Smooth muscle cell (in vitro differentiated cells): ENCODE results near the gene AP1M1. TPM values are rescaled to one million over a fixed set of nuclear protein-coding genes. Genes with fewer than 3 reads are reported as not detected.

Source experiments
- DNase-seq: peaks from one replicate; lab custom pipeline; 2025; ENCODE audit not compliant: unreplicated experiment; lab: John Stamatoyannopoulos, UW
- H2AFZ ChIP-seq: fragments of 200-600 bp; sonication (generic); 2 replicates; pipeline ENCODE4 v1.6.0; 2016; ENCODE audit warnings: antibody characterized with exemption, low read depth, mild to moderate bottlenecking
- H3F3A ChIP-seq: fragments of 200-600 bp; sonication (generic); 2 replicates; pipeline ENCODE4 v1.6.0; 2017; ENCODE audit warnings: antibody characterized with exemption, low read depth
- H3K27ac ChIP-seq: fragments of 200-600 bp; sonication (generic); 2 replicates; pipeline ENCODE4 v1.5.1; 2016; ENCODE audit warnings: low read depth, mild to moderate bottlenecking
- H3K27me3 ChIP-seq: fragments of 200-600 bp; sonication (generic); 2 replicates; pipeline ENCODE4 v1.6.1; 2016; ENCODE audit warnings: low read depth, mild to moderate bottlenecking
- H3K36me3 ChIP-seq: fragments of 200-600 bp; sonication (generic); 2 replicates; pipeline ENCODE4 v1.5.1; 2016; ENCODE audit warnings: low read depth
- H3K4me1 ChIP-seq: fragments of 200-600 bp; sonication (generic); 2 replicates; pipeline ENCODE4 v1.5.1; 2016; ENCODE audit warnings: low read depth
- H3K4me2 ChIP-seq: fragments of 200-600 bp; sonication (generic); 2 replicates; pipeline ENCODE4 v1.6.0; 2016; ENCODE audit warnings: mild to moderate bottlenecking
- H3K4me3 ChIP-seq: fragments of 200-600 bp; sonication (generic); 2 replicates; pipeline ENCODE4 v1.5.1; 2016; ENCODE audit warnings: mild to moderate bottlenecking
- H3K79me2 ChIP-seq: fragments of 200-600 bp; sonication (generic); 2 replicates; pipeline ENCODE4 v1.6.0; 2016; ENCODE audit warnings: low read depth, mild to moderate bottlenecking
- H3K9ac ChIP-seq: fragments of 200-600 bp; sonication (generic); 2 replicates; pipeline ENCODE4 v1.6.0; 2016; ENCODE audit warnings: low read depth
- H3K9me3 ChIP-seq: fragments of 200-600 bp; sonication (generic); replicated peaks from 2 replicates; pipeline ENCODE4 v1.5.1; 2016; ENCODE audit warnings: low read depth
- H4K20me1 ChIP-seq: fragments of 200-600 bp; sonication (generic); 2 replicates; pipeline ENCODE4 v1.6.0; 2016; ENCODE audit warnings: low read depth
- CTCF ChIP-seq: fragments of 200-600 bp; sonication (generic); IDR thresholded peaks from 2 replicates; pipeline ENCODE4 v1.5.1; 2017; ENCODE audit warnings: borderline replicate concordance, mild to moderate bottlenecking, antibody characterized with exemption; ENCODE audit not compliant: insufficient read depth, poor library complexity, severe bottlenecking
- WGBS: methylation state at CpG from one replicate; pipeline ENCODE4 v1.1.7; 2016; ENCODE audit warnings: low lambda C conversion rate; 5-methylcytosine and 5-hydroxymethylcytosine counted together
- polyA plus RNA-seq: library from polyadenylated mRNA; unstranded; fragments of >200 nt; fragmentation: Nextera tagmentation; extraction: Ambion mirVana; gene quantifications from 2 replicates; pipeline ENCODE4 v1.2.1, GENCODE V29; 2016
- total RNA-seq: library from RNA; depleted of rRNA; stranded (reverse); fragments of >200 nt; gene quantifications from 2 replicates; pipeline ENCODE4 v1.2.3, GENCODE V29; 2014

AP1M1 gene
- total and polyA plus RNA-seq, 2 experiments from 2014 or later: 70.6 to 119 TPM

GRCh38 chr19:16274447-16274846 lies 76.7 kb downstream of the AP1M1 start:
- TF ChIP-seq CTCF: no peak

GRCh38 chr19:16280306-16280705 lies 82.6 kb downstream of the AP1M1 start:
- Histone ChIP-seq H4K20me1 (no peaks in the 10 kb centered on the region), H2AFZ (no peak overlapping the region)

More at GRCh38 chr19:16274447-16274846, 76.7 kb downstream of the AP1M1 start:
- 44% methylated on average over 6 of the region's 6 CpGs for WGBS
- H4K20me1 ChIP-seq: no peaks in the 10 kb centered on the region
- H3K27me3 ChIP-seq: no peaks in the 10 kb centered on the region
- no peaks in the 10 kb centered on the region for H3F3A ChIP-seq
- no peak overlapping the region for H3K9ac ChIP-seq
- no peaks in the 10 kb centered on the region for H3K79me2 ChIP-seq
- no peaks in the 10 kb centered on the region for H3K9me3 ChIP-seq
- H3K4me3 ChIP-seq: no peak overlapping the region
- no peak overlapping the region for H3K4me2 ChIP-seq
- H3K36me3 ChIP-seq: no peaks in the 10 kb centered on the region
- H3K27ac ChIP-seq: no peak overlapping the region
- H3K4me1 ChIP-seq: no peaks in the 10 kb centered on the region
- no peak overlapping the region for H2AFZ ChIP-seq
- DNase-seq: no peak

GRCh38 chr19:16281743-16282142 lies 84.0 kb downstream of the AP1M1 start:
- Histone ChIP-seq H3K4me3 (no peak overlapping the region), H3K9me3 (no peaks in the 10 kb centered on the region), H3K4me2 (no peak overlapping the region), H3K79me2 (no peaks in the 10 kb centered on the region), H3K4me1 (no peaks in the 10 kb centered on the region), H3K27ac (no peak overlapping the region), H3K9ac (no peak overlapping the region), H4K20me1 (no peaks in the 10 kb centered on the region), H2AFZ (no peak overlapping the region), H3K27me3 (no peaks in the 10 kb centered on the region), H3K36me3 (no peaks in the 10 kb centered on the region), H3F3A (no peaks in the 10 kb centered on the region)
- TF ChIP-seq CTCF: no peak
- DNase-seq: no peak
- 84% methylated on average over 5 of the region's 5 CpGs for WGBS

More at GRCh38 chr19:16280306-16280705, 82.6 kb downstream of the AP1M1 start:
- WGBS: 86% methylated on average over 4 of the region's 4 CpGs
- H3K4me3 ChIP-seq: no peak overlapping the region
- H3K27me3 ChIP-seq: no peaks in the 10 kb centered on the region
- no peak overlapping the region for H3K9ac ChIP-seq
- H3F3A ChIP-seq: no peaks in the 10 kb centered on the region
- no peaks in the 10 kb centered on the region for H3K79me2 ChIP-seq
- H3K9me3 ChIP-seq: no peaks in the 10 kb centered on the region
- H3K4me1 ChIP-seq: no peaks in the 10 kb centered on the region
- H3K36me3 ChIP-seq: no peaks in the 10 kb centered on the region
- no peak overlapping the region for H3K4me2 ChIP-seq
- DNase-seq: no peak
- no peak for TF ChIP-seq CTCF
- H3K27ac ChIP-seq: no peak overlapping the region
